Loucy (cell line): ENCODE results near the gene NUSAP1.

Source experiments
- EZH2phosphoT487 ChIP-seq: fragments of 200-600 bp; IDR thresholded peaks from 2 replicates; pipeline ENCODE4 v1.6.1; 2018; ENCODE audit warnings: antibody characterized with exemption, mild to moderate bottlenecking, moderate library complexity, borderline replicate concordance
- TF ChIP-seq, protein P1 (sequence below): fragments of 200-600 bp; sonication (generic); conservative IDR thresholded peaks from 2 replicates; pipeline ENCODE4 v1.5.1; 2014; ENCODE audit warnings: mild to moderate bottlenecking, antibody characterized with exemption, low read length

DNA sequence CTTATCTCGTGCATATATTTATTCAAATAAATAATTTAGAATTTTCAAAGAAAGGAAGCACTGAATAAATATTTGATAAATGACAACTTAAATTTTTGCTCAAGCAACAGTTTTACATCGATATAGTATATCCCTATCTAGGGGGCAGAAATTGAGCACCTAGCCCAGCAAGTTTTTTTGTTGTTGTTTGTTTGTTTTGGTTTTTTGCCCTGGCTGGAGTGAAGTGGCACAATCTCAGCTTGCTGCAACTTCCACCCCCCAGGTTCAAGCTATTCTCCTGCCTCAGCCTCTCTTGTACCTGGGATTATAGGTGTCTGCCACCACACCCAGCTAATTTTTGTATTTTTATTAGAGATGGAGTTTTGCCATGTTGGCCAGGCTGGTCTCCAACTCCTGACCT is 42.7 kb upstream of the NUSAP1 start:
- TF ChIP-seq, protein P1, sequence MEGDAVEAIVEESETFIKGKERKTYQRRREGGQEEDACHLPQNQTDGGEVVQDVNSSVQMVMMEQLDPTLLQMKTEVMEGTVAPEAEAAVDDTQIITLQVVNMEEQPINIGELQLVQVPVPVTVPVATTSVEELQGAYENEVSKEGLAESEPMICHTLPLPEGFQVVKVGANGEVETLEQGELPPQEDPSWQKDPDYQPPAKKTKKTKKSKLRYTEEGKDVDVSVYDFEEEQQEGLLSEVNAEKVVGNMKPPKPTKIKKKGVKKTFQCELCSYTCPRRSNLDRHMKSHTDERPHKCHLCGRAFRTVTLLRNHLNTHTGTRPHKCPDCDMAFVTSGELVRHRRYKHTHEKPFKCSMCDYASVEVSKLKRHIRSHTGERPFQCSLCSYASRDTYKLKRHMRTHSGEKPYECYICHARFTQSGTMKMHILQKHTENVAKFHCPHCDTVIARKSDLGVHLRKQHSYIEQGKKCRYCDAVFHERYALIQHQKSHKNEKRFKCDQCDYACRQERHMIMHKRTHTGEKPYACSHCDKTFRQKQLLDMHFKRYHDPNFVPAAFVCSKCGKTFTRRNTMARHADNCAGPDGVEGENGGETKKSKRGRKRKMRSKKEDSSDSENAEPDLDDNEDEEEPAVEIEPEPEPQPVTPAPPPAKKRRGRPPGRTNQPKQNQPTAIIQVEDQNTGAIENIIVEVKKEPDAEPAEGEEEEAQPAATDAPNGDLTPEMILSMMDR: no peak
- no peak for TF ChIP-seq EZH2phosphoT487
